CD4-positive, alpha-beta T cell (primary cell): Measurements from ENCODE around the gene WASL. TPM values are rescaled to one million over a fixed set of nuclear protein-coding genes. Genes with fewer than 3 reads are reported as not detected.

ENCODE experiments used
- ATAC-seq: fragments of 200-7000 bp; cut with Tn5 transposase; one replicate; pipeline ENCODE4 v1.10.0; 2022; ENCODE audit warnings: mild to moderate bottlenecking; ENCODE audit not compliant: poor library complexity
- CTCF ChIA-PET: fragments of 350-600 bp; sonication (Branson Sonifier 250); formaldehyde crosslinking; loops from one replicate; lab custom pipeline; 2021; ENCODE audit warnings: antibody characterized with exemption, inconsistent platforms; lab: Charles Lee
- POLR2A ChIA-PET: fragments of 350-600 bp; sonication (Branson Sonifier 250); formaldehyde crosslinking; loops from one replicate; lab custom pipeline; 2021; ENCODE audit warnings: antibody characterized with exemption, inconsistent platforms; lab: Charles Lee
- DNase-seq, 14 experiments: peaks; one replicate each; pipeline ENCODE4 v3.0.0-alpha.2; 2013 to 2020; ENCODE audit warnings: mixed read lengths in 2 of 14
- H3K27ac ChIP-seq, 2 donors: one replicate each; pipeline versions ENCODE4 v1.5.1 to v1.7.0; 2013; ENCODE audit warnings: low read length in 2 of 2, low read depth in 1 of 2, mild to moderate bottlenecking in 1 of 2
- H3K27me3 ChIP-seq, 2 experiments: 1 replicate in 1 of 2; 2 replicates in 1 of 2; pipeline versions ENCODE4 v1.6.1 to v1.7.0; 2013; ENCODE audit warnings: low read length in 2 of 2, control low read depth in 1 of 2, mild to moderate bottlenecking in 1 of 2, moderate library complexity in 1 of 2; ENCODE audit not compliant: insufficient read depth in 2 of 2, control insufficient read depth in 1 of 2
- H3K36me3 ChIP-seq: one replicate; pipeline ENCODE4 v1.6.1; 2013; ENCODE audit warnings: low read length, control low read depth; ENCODE audit not compliant: insufficient read depth
- H3K4me1 ChIP-seq: one replicate; pipeline ENCODE4 v1.6.1; 2013; ENCODE audit warnings: low read length, control low read depth; ENCODE audit not compliant: insufficient read depth
- H3K4me3 ChIP-seq: one replicate; pipeline ENCODE4 v1.5.1; 2013; ENCODE audit warnings: mild to moderate bottlenecking, low read length, moderate library complexity
- H3K9me3 ChIP-seq, 2 experiments: 1 replicate in 1 of 2; 2 replicates in 1 of 2; pipeline versions ENCODE4 v1.6.1 to v1.7.0; 2013; ENCODE audit warnings: low read length in 2 of 2, mild to moderate bottlenecking in 2 of 2, control low read depth in 1 of 2, moderate library complexity in 1 of 2; ENCODE audit not compliant: control insufficient read depth in 1 of 2, insufficient read depth in 1 of 2
- H3K27ac Mint-ChIP-seq: one replicate; pipeline ENCODE4 v1.8.0; 2020; ENCODE audit warnings: mixed read lengths
- H3K27me3 Mint-ChIP-seq: one replicate; pipeline ENCODE4 v1.8.0; 2021; ENCODE audit warnings: mixed read lengths
- H3K36me3 Mint-ChIP-seq: one replicate; pipeline ENCODE4 v1.8.0; 2021; ENCODE audit warnings: low read depth, mixed read lengths
- H3K4me1 Mint-ChIP-seq: one replicate; pipeline ENCODE4 v1.8.0; 2021; ENCODE audit warnings: low read depth, mixed read lengths
- H3K4me3 Mint-ChIP-seq: one replicate; pipeline ENCODE4 v1.8.0; 2020; ENCODE audit warnings: mild to moderate bottlenecking, mixed read lengths
- H3K9me3 Mint-ChIP-seq: one replicate; pipeline ENCODE4 v1.8.0; 2020; ENCODE audit warnings: mixed read lengths
- CTCF ChIP-seq: fragments of 200-600 bp; IDR thresholded peaks from one replicate; pipeline ENCODE4 v1.8.0; 2022; ENCODE audit warnings: antibody characterized with exemption, mild to moderate bottlenecking
- intact Hi-C, 2 experiments: fragments of 100-400 bp; cut with DNase I in 1 of 2; cut with micrococcal nuclease in 1 of 2; formaldehyde crosslinking; loops; one replicate each; pipeline versions ENCODE4 v1.15.1 to v1.9.0; 2023 to 2025; cut with DNase I, micrococcal nuclease
- total RNA-seq, 174 experiments: library from RNA in 2 of 174; stranded (reverse) in 2 of 174; gene quantifications; one replicate each; pipeline ENCODE4 v1.2.3 and lab custom pipeline; 2021 to 2026

Gene WASL
- total RNA-seq, 2 experiments from 2014 or later = 8.6 to 9.3 TPM

- ChIA-PET POLR2A (no interaction called here), CTCF (no interaction called here)
- no peaks in the 10 kb centered on the region for H3K4me1 Mint-ChIP-seq
Measured at GRCh38 chr7:123665896-123666295, 82.9 kb downstream of the WASL start.

GRCh38 chr7:123665157-123665556 lies 83.6 kb downstream of the WASL start:
- no peak overlapping the region for H3K4me3 Mint-ChIP-seq
- H3K27ac ChIP-seq = no peak overlapping the region
- H3K4me1 ChIP-seq = no peaks in the 10 kb centered on the region
- no peaks in the 10 kb centered on the region for H3K36me3 ChIP-seq
- no peak for ATAC-seq
- H3K4me3 ChIP-seq = no peak overlapping the region
- H3K27me3 Mint-ChIP-seq = peaks cover 24% of the 10 kb centered on the region
- DNase-seq = no peak
- intact Hi-C loops = no loop called here
- peaks cover 5% of the 10 kb centered on the region in 2 experiments for H3K27me3 ChIP-seq
- ChIA-PET POLR2A (interaction anchor here (0.9 to 1.2 kb wide), 2 partner anchors 9 to 213 kb away, joined by 3 read pairs; no protein-coding TSS in a partner anchor), CTCF (no interaction called here)
- no peaks in the 10 kb centered on the region for H3K9me3 ChIP-seq
- no peaks in the 10 kb centered on the region for H3K4me1 Mint-ChIP-seq
- no peaks in the 10 kb centered on the region for H3K36me3 Mint-ChIP-seq
- H3K27ac Mint-ChIP-seq = no peak overlapping the region
- H3K9me3 Mint-ChIP-seq = no peaks in the 10 kb centered on the region
- no peak for TF ChIP-seq CTCF

More at GRCh38 chr7:123665896-123666295, 82.9 kb downstream of the WASL start:
- H3K27me3 Mint-ChIP-seq = peaks cover 17% of the 10 kb centered on the region
- no peaks in the 10 kb centered on the region for H3K9me3 Mint-ChIP-seq
- H3K4me3 ChIP-seq = no peak overlapping the region
- no peak for DNase-seq
- H3K27me3 ChIP-seq = peaks cover 2 to 5% of the 10 kb centered on the region in 2 experiments
- H3K36me3 Mint-ChIP-seq = no peaks in the 10 kb centered on the region
- TF ChIP-seq CTCF = no peak
- no peaks in the 10 kb centered on the region for H3K36me3 ChIP-seq
- ATAC-seq = no peak
- intact Hi-C loops = no loop called here
- H3K27ac ChIP-seq = no peak overlapping the region
- no peaks in the 10 kb centered on the region for H3K4me1 ChIP-seq
- no peak overlapping the region for H3K4me3 Mint-ChIP-seq
- no peaks in the 10 kb centered on the region for H3K9me3 ChIP-seq
- no peak overlapping the region for H3K27ac Mint-ChIP-seq

DNA sequence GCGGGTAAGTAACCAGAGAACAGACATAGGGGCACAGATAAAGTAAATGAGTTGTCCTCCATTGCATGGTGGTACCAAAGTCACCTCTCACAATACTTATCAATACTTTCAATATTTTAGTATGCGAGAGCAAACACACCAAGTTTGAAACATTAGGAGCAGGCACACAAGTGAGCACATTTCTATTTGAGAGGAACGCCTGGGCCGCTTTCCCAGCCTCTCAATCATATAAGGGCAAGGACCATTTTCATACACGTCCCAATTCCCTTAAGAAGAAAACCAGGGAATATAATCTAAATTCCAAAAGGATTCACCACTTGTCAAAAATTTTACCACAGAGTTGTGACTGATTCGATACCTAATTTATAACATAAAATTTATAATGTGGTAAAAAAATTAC lies 85.6 kb downstream of the WASL start:
- Mint-ChIP-seq H3K4me1 (no peaks in the 10 kb centered on the region), H3K27ac (no peak overlapping the region), H3K4me3 (no peak overlapping the region), H3K36me3 (no peaks in the 10 kb centered on the region), H3K9me3 (no peaks in the 10 kb centered on the region), H3K27me3 (peaks cover 40% of the 10 kb centered on the region)
- Histone ChIP-seq H3K4me1 (no peaks in the 10 kb centered on the region), H3K27me3 (peaks cover 5 to 10% of the 10 kb centered on the region in 2 experiments), H3K9me3 (no peaks in the 10 kb centered on the region), H3K36me3 (no peaks in the 10 kb centered on the region), H3K4me3 (no peak overlapping the region), H3K27ac (no peak overlapping the region)
- TF ChIP-seq CTCF = no peak
- no peak for DNase-seq
- intact Hi-C loops = no loop called here
- ChIA-PET CTCF (no interaction called here), POLR2A (no interaction called here)
- no peak for ATAC-seq
